Hematopoietic multipotent progenitor cell treated with erythropoietin and hydrocortisone succinate and interleukin-3 and kit ligand, for 4 days (in vitro differentiated cells): ENCODE data around the gene CYLD.

Experiments
- DNase-seq: peaks from one replicate; pipeline ENCODE4 v3.0.0-alpha.2; 2015

Gene CYLD

DNA sequence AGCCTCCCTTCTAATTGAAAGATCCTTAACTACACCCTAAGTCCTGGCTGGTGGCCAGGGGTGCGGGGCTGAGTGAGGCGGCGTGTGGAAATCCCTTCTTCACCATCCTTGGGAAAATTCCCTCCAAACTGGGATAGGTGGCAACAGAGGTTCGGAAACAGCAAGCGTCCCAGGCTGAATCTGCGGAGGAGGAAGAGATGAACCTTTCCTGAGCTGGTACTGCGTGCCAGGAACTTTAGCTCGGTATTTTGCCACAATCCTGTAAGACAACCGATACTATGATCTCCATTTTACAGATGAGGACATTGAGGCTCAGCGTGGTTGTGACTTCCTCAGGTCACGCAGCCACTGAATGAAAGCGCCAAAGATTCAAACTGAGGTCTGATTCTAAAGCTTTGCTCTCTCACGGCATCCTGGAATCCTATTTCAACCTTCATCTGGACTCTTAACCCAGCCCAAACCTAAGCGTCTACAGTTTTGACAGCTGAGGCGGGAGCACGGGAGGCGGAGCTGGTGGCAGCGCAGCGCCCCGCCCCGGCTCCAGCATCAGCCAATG lies 583 bp upstream of the CYLD start:
- DNase-seq = no peak

DNA sequence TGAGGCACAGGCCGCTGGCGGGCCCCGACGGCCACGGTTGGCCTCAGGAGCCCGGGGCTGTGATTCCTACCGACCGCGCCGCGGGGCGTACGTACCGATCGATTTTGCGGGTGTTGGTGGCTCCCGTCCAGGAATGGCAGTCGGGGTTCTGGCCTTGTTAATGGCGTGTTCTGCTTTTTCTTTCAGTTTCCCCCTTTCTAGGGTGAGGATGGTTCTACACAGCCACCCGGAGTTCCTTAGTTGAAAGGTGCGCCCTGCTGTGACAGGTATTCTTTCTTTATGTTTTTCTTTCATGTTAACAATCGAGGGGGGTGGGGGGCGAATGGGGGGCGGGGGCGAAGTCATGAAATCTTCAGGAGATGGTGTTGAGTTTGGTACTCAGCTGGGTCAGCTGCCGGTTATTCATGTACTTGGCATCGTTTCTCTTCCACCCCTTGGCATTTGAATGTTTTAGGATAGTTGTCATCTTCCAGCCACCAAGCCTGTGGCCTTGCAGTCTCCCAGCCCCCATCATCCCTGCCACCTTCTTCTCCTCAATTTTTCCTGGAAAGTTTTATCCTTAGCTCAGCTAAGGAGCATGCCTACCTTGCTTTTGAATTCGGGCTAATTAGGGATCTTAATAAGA lies 802 bp downstream of the CYLD start:
- DNase-seq = peak; percentile 46

- DNase-seq = peak; percentile 21
Measured at GRCh38 chr16:50743581-50744225, 1.8 kb downstream of the CYLD start.

GRCh38 chr16:50744881-50745280 lies 3.0 kb downstream of the CYLD start:
- peak; percentile 34 for DNase-seq

- no peak for DNase-seq
Measured at GRCh38 chr16:50745940-50746339, 4.1 kb downstream of the CYLD start.

- DNase-seq = peak; percentile 84
Measured at GRCh38 chr16:50747207-50747956, 5.5 kb downstream of the CYLD start.

DNA sequence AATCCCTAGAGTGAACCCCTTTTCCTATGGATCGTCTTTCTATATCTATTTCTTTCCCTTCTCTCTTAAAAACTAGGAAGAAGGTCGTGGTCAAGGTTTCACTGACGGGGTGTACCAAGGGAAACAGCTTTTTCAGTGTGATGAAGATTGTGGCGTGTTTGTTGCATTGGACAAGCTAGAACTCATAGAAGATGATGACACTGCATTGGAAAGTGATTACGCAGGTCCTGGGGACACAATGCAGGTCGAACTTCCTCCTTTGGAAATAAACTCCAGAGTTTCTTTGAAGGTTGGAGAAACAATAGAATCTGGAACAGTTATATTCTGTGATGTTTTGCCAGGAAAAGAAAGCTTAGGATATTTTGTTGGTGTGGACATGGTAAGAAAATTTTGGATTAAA lies 9.6 kb downstream of the CYLD start:
- no peak for DNase-seq

GRCh38 chr16:50752471-50753235 lies 10.8 kb downstream of the CYLD start:
- DNase-seq = no peak

GRCh38 chr16:50756473-50756872 lies 14.6 kb downstream of the CYLD start:
- no peak for DNase-seq

- DNase-seq = no peak
Measured at GRCh38 chr16:50761267-50761666, 19.4 kb downstream of the CYLD start.

GRCh38 chr16:50762241-50762640 lies 20.4 kb downstream of the CYLD start:
- DNase-seq = no peak

- no peak for DNase-seq
Measured at GRCh38 chr16:50763211-50763610, 21.3 kb downstream of the CYLD start.

GRCh38 chr16:50765260-50765659 lies 23.4 kb downstream of the CYLD start:
- no peak for DNase-seq

GRCh38 chr16:50765861-50766260 lies 24.0 kb downstream of the CYLD start:
- no peak for DNase-seq

- DNase-seq = no peak
Measured at GRCh38 chr16:50767197-50767596, 25.3 kb downstream of the CYLD start.

- DNase-seq = no peak
Measured at GRCh38 chr16:50771366-50771765, 29.5 kb downstream of the CYLD start.

DNA sequence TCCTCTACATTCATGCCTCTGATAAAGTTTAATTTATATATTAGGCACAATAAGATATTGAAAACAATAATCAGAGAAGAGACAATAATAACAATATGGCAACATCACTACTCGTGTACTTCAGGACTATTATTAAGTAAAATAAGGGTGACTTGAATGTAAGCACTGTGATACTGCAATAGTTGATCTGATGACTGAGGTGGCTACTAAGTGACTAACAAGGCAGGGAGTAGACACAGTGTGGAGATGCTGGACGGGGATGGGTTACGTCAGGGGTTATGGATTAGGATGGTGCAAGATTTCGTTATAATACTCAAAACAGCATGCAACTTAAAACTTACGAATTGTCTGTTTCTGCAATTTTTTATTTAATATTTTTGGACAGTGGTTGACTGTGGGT lies 32.5 kb downstream of the CYLD start:
- no peak for DNase-seq

DNA sequence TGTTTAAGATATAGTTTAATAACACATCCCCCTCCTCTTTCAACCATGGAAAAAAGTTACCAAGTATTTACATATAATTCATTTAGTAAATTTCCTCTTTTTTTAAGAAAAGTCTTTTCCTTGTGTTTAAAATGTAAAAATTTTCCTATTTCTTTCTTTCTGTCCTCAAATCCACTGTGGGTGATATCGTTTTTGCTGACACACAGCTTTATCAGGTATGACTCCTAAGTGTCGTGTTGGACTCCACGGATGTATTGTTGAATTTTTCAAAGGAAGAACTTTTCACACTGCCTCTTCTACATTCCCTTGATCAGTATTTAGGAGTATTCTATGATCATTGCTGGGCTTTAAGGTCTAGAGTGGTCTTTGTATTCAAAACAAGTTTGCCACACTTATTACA lies 33.1 kb downstream of the CYLD start:
- no peak for DNase-seq

DNA sequence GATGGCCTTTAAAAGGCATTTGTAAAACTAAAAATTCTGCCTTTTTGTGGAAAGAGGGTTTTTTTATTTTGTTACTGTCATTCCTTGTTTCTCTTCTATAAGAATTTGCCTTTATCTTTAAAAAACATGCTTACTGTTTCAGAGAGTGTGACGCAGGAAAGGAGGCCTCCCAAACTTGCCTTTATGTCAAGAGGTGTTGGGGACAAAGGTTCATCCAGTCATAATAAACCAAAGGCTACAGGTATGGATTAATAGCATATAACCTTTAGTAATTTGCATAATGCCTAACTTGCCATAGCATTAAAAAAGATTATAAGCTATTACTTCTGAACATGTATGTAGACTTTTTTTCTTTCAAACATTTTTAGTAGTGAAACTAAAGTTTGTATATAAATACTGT lies 34.2 kb downstream of the CYLD start:
- DNase-seq = no peak

DNA sequence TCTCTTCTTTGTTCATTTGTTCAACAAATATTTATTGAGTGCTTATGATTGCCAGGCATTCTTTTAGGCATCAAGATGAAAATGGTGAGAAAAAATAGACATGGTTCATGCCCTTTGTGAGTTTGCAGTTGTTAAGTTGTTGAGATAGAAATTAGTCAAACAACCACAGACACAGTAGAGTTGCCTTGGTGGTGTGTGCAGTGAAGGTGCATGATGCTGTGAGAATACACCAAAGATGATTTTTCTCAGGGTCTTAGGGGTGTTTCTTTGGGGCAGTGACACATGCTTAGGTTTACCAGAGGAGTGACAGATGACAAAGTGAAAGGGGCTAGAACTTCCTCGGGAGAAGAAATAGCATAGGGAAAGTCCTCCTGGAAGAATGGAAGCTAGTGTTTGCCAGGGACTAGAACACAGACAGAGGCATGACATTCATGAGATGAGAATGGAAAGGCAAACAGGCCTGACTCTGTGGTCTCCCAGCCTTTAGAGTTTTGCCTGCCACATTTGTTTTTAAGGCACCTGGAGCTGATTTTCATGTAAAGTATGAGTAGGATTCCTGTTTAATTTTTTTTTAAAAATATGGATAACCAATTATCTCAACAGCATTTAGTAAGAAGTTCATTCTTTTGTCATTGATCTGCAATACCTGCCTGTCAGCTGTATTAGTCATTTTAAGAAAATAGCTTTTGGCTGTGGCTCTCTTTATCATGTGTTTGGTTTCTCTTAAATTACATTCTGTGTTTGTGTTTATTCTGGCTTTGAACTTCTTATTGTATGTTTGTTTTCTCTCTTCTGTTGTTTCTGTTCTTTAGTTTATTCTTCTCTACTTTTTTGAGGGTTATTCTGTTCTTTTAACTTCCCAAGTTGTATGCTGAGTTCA lies 36.6 kb downstream of the CYLD start:
- no peak for DNase-seq

DNA sequence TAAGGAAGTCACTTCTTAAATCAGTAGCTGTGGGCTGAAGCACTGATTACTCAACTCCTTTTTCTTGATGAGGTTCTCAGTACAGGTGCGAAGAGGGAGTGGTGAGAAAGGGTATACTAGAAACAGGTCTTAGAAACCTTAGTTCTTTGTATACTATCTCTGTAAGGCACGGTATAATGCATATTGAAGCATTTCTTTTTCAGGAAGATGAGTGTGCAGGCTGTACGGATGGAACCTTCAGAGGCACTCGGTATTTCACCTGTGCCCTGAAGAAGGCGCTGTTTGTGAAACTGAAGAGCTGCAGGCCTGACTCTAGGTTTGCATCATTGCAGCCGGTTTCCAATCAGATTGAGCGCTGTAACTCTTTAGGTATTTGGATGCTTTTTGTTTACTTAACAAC lies 39.2 kb downstream of the CYLD start:
- no peak for DNase-seq

GRCh38 chr16:50781518-50781917 lies 39.6 kb downstream of the CYLD start:
- DNase-seq = no peak
